Measurements from ENCODE around the gene BRIP1. TPM values are rescaled to one million over a fixed set of nuclear protein-coding genes. Genes with fewer than 3 reads are reported as not detected.
"Not testable (repeated sequence)": the region's sequence is repeated elsewhere in the genome, so short reads cannot be mapped to it uniquely, and the experiment has no call there.

BRIP1 gene
- total RNA-seq, 2 experiments from 2014 or later: 14.1 to 15.8 TPM

- intact Hi-C loops (cut with micrococcal nuclease); H3K4me1 Mint-ChIP-seq (ENCODE audit: low read depth); H3K9me3 Mint-ChIP-seq; POLR2A ChIA-PET; CTCF ChIA-PET; DNase-seq; H3K27me3 Mint-ChIP-seq; H3K36me3 Mint-ChIP-seq; H3K27ac Mint-ChIP-seq; H3K4me3 Mint-ChIP-seq: not testable (repeated sequence)
Measured at GRCh38 chr17:61673019-61673897, 190.1 kb downstream of the BRIP1 start.

GRCh38 chr17:61672140-61672539, 191.2 kb downstream of the BRIP1 start:
- Mint-ChIP-seq H3K4me1 (ENCODE audit: low read depth) (no peaks in the 10 kb centered on the region), H3K27me3 (peaks cover 6% of the 10 kb centered on the region), H3K27ac (no peak overlapping the region), H3K4me3 (no peak overlapping the region), H3K36me3 (no peaks in the 10 kb centered on the region), H3K9me3 (no peaks in the 10 kb centered on the region)
- DNase-seq: no peak
- intact Hi-C loops (cut with micrococcal nuclease): no loop called here
- ChIA-PET CTCF (interaction anchor here (0.6 kb wide), 1 partner anchor 539 kb away, joined by 3 read pairs; no protein-coding TSS in a partner anchor), POLR2A (no interaction called here)

- Mint-ChIP-seq H3K4me3 (no peak overlapping the region), H3K27ac (no peak overlapping the region), H3K9me3 (no peaks in the 10 kb centered on the region), H3K4me1 (ENCODE audit: low read depth) (no peaks in the 10 kb centered on the region), H3K27me3 (peaks cover 6% of the 10 kb centered on the region), H3K36me3 (no peaks in the 10 kb centered on the region)
- intact Hi-C loops (cut with micrococcal nuclease): no loop called here
- no peak for DNase-seq
- POLR2A ChIA-PET: no interaction called here
- CTCF ChIA-PET: no interaction called here
Measured at GRCh38 chr17:61670691-61671090, 192.6 kb downstream of the BRIP1 start.

GRCh38 chr17:61669522-61669921, 193.8 kb downstream of the BRIP1 start:
- ChIA-PET POLR2A (no interaction called here), CTCF (no interaction called here)
- Mint-ChIP-seq H3K36me3 (no peaks in the 10 kb centered on the region), H3K27me3 (peaks cover 9% of the 10 kb centered on the region), H3K27ac (no peak overlapping the region), H3K4me1 (ENCODE audit: low read depth) (no peaks in the 10 kb centered on the region), H3K9me3 (no peaks in the 10 kb centered on the region), H3K4me3 (no peak overlapping the region)
- intact Hi-C loops (cut with micrococcal nuclease): no loop called here
- DNase-seq: no peak

GRCh38 chr17:61668486-61668885, 194.8 kb downstream of the BRIP1 start:
- no peak overlapping the region for H3K4me3 Mint-ChIP-seq
- no peaks in the 10 kb centered on the region for H3K9me3 Mint-ChIP-seq
- intact Hi-C loops (cut with micrococcal nuclease): no loop called here
- H3K36me3 Mint-ChIP-seq: no peaks in the 10 kb centered on the region
- H3K27ac Mint-ChIP-seq: no peak overlapping the region
- DNase-seq: no peak
- H3K27me3 Mint-ChIP-seq: peaks cover 12% of the 10 kb centered on the region
- POLR2A ChIA-PET: no interaction called here
- CTCF ChIA-PET: no interaction called here
- H3K4me1 Mint-ChIP-seq (ENCODE audit: low read depth): no peaks in the 10 kb centered on the region

- H3K4me1 Mint-ChIP-seq (ENCODE audit: low read depth); intact Hi-C loops (cut with micrococcal nuclease); H3K9me3 Mint-ChIP-seq; CTCF ChIA-PET; POLR2A ChIA-PET; H3K27ac Mint-ChIP-seq; H3K4me3 Mint-ChIP-seq; DNase-seq; H3K36me3 Mint-ChIP-seq: not testable (repeated sequence)
- H3K27me3 Mint-ChIP-seq: peaks cover 23% of the 10 kb centered on the region
Measured at GRCh38 chr17:61666406-61667088, 196.8 kb downstream of the BRIP1 start.

GRCh38 chr17:61663310-61663709, 200.0 kb downstream of the BRIP1 start:
- H3K36me3 Mint-ChIP-seq: no peaks in the 10 kb centered on the region
- no peaks in the 10 kb centered on the region for H3K4me1 Mint-ChIP-seq (ENCODE audit: low read depth)
- peaks cover 17% of the 10 kb centered on the region for H3K27me3 Mint-ChIP-seq
- ChIA-PET POLR2A (no interaction called here), CTCF (no interaction called here)
- H3K9me3 Mint-ChIP-seq: no peaks in the 10 kb centered on the region
- H3K4me3 Mint-ChIP-seq: no peak overlapping the region
- no peak overlapping the region for H3K27ac Mint-ChIP-seq
- DNase-seq: no peak
- intact Hi-C loops (cut with micrococcal nuclease): no loop called here

- Mint-ChIP-seq H3K9me3 (no peaks in the 10 kb centered on the region), H3K27me3 (peaks cover 17% of the 10 kb centered on the region), H3K4me1 (ENCODE audit: low read depth) (no peaks in the 10 kb centered on the region), H3K36me3 (no peaks in the 10 kb centered on the region), H3K27ac (no peak overlapping the region), H3K4me3 (no peak overlapping the region)
- intact Hi-C loops (cut with micrococcal nuclease): no loop called here
- CTCF ChIA-PET: no interaction called here
- POLR2A ChIA-PET: no interaction called here
- no peak for DNase-seq
Measured at GRCh38 chr17:61662741-61663140, 200.6 kb downstream of the BRIP1 start.

- Mint-ChIP-seq H3K27ac (no peak overlapping the region), H3K4me3 (no peak overlapping the region), H3K27me3 (peaks cover 17% of the 10 kb centered on the region), H3K9me3 (no peaks in the 10 kb centered on the region), H3K36me3 (no peaks in the 10 kb centered on the region), H3K4me1 (ENCODE audit: low read depth) (no peaks in the 10 kb centered on the region)
- ChIA-PET POLR2A (no interaction called here), CTCF (no interaction called here)
- intact Hi-C loops (cut with micrococcal nuclease): no loop called here
- DNase-seq: no peak
Measured at GRCh38 chr17:61662186-61662585, 201.1 kb downstream of the BRIP1 start.

GRCh38 chr17:61660746-61661485, 202.4 kb downstream of the BRIP1 start:
- no peak overlapping the region for H3K27ac Mint-ChIP-seq
- ChIA-PET CTCF (no interaction called here), POLR2A (no interaction called here)
- DNase-seq: no peak
- no peaks in the 10 kb centered on the region for H3K9me3 Mint-ChIP-seq
- intact Hi-C loops (cut with micrococcal nuclease): no loop called here
- no peak overlapping the region for H3K4me3 Mint-ChIP-seq
- peaks cover 17% of the 10 kb centered on the region for H3K27me3 Mint-ChIP-seq
- no peaks in the 10 kb centered on the region for H3K4me1 Mint-ChIP-seq (ENCODE audit: low read depth)
- no peaks in the 10 kb centered on the region for H3K36me3 Mint-ChIP-seq

GRCh38 chr17:61659437-61659836, 203.9 kb downstream of the BRIP1 start:
- H3K27me3 Mint-ChIP-seq: peaks cover 13% of the 10 kb centered on the region
- ChIA-PET POLR2A (no interaction called here), CTCF (no interaction called here)
- no peaks in the 10 kb centered on the region for H3K4me1 Mint-ChIP-seq (ENCODE audit: low read depth)
- DNase-seq: no peak
- no peaks in the 10 kb centered on the region for H3K36me3 Mint-ChIP-seq
- H3K9me3 Mint-ChIP-seq: no peaks in the 10 kb centered on the region
- no peak overlapping the region for H3K27ac Mint-ChIP-seq
- intact Hi-C loops (cut with micrococcal nuclease): no loop called here
- no peak overlapping the region for H3K4me3 Mint-ChIP-seq

GRCh38 chr17:61658183-61658582, 205.1 kb downstream of the BRIP1 start:
- Mint-ChIP-seq H3K36me3 (no peaks in the 10 kb centered on the region), H3K9me3 (peaks cover 5% of the 10 kb centered on the region), H3K4me1 (ENCODE audit: low read depth) (no peaks in the 10 kb centered on the region), H3K27ac (no peak overlapping the region), H3K4me3 (no peak overlapping the region), H3K27me3 (peaks cover 14% of the 10 kb centered on the region)
- ChIA-PET POLR2A (no interaction called here), CTCF (no interaction called here)
- no peak for DNase-seq
- intact Hi-C loops (cut with micrococcal nuclease): no loop called here

Data from activated CD4-positive, alpha-beta memory T cell treated with anti-CD3 and anti-CD28 coated beads for 36 hours (primary cell).